AG04450 (cell line): ENCODE measurements around the gene ENC1. TPM values are rescaled to one million over a fixed set of nuclear protein-coding genes. Genes with fewer than 3 reads are reported as not detected.

ENCODE experiments used
- CTCF ChIA-PET: fragments of 300-600, 350-600 bp; formaldehyde crosslinking; extraction: SDS; loops from one replicate; lab custom pipeline; 2022; ENCODE audit warnings: antibody characterized with exemption, inconsistent platforms; lab: Charles Lee
- POLR2A ChIA-PET: fragments of 350-600 bp; formaldehyde crosslinking; extraction: SDS; loops from one replicate; lab custom pipeline; 2021; ENCODE audit warnings: antibody characterized with exemption, inconsistent platforms; lab: Yijun Ruan, JAX
- DNase-seq: peaks from one replicate; pipeline ENCODE4 v3.0.0-alpha.2; 2011; ENCODE audit warnings: low read depth, low spot score
- H3K27ac ChIP-seq: one replicate; pipeline ENCODE4 v1.5.1; 2012; ENCODE audit warnings: low read depth, low read length, control low read depth
- H3K27me3 ChIP-seq: one replicate; pipeline ENCODE4 v1.6.0; 2012; ENCODE audit warnings: low read length; ENCODE audit not compliant: control insufficient read depth, insufficient read depth
- H3K4me3 ChIP-seq: 2 replicates; pipeline ENCODE4 v1.5.1; 2011; ENCODE audit warnings: mild to moderate bottlenecking, low read depth, low read length, control low read depth
- H3K9me3 ChIP-seq: 2 replicates; pipeline ENCODE4 v1.5.1; 2012; ENCODE audit warnings: low read length; ENCODE audit not compliant: control insufficient read depth, insufficient read depth
- polyA plus RNA-seq: library from polyadenylated mRNA; depleted of rRNA; stranded (reverse); fragments of >200 nt; gene quantifications from 2 replicates; pipeline ENCODE4 v1.2.3, GENCODE V29; 2011
- TF ChIP-seq, protein P1 (sequence below): IDR thresholded peaks from 2 replicates; pipeline ENCODE4 v1.5.1; 2011; ENCODE audit warnings: low read depth, low read length, control low read depth, inconsistent platforms

The ENC1 gene
- polyA plus RNA-seq, 1 experiment: 19.3 TPM

DNA sequence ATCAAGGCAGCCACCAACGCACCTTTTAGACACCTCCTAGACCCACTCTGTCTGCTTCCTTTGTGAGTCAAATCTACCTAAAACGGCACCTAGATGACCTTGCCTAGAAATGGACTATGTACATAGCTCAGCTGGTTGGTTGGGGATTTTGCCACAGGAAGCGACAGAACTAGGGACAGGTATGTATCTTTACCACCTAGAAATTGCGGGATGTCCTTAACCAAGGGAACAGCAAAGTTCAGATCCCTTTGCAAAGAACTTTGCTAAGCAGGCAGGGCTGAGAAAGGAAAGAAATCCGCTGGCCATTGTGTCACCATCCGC is 2.0 kb upstream of the ENC1 start:
- ChIA-PET CTCF (interaction anchor here (0.9 to 6.9 kb wide), 11 partner anchors 332 to 740 kb away, joined by 3 to 76 read pairs (median 3); no protein-coding TSS in a partner anchor), POLR2A (interaction anchor here (0.9 kb wide), 1 partner anchor 12 kb away, joined by 5 read pairs; no protein-coding TSS in a partner anchor)
- H3K4me3 ChIP-seq: no peak overlapping the region
- no peaks in the 10 kb centered on the region; the same call in 1 of the 2 replicates for H3K9me3 ChIP-seq
- no peaks in the 10 kb centered on the region for H3K27me3 ChIP-seq
- no peak overlapping the region for H3K27ac ChIP-seq
- TF ChIP-seq, protein P1, sequence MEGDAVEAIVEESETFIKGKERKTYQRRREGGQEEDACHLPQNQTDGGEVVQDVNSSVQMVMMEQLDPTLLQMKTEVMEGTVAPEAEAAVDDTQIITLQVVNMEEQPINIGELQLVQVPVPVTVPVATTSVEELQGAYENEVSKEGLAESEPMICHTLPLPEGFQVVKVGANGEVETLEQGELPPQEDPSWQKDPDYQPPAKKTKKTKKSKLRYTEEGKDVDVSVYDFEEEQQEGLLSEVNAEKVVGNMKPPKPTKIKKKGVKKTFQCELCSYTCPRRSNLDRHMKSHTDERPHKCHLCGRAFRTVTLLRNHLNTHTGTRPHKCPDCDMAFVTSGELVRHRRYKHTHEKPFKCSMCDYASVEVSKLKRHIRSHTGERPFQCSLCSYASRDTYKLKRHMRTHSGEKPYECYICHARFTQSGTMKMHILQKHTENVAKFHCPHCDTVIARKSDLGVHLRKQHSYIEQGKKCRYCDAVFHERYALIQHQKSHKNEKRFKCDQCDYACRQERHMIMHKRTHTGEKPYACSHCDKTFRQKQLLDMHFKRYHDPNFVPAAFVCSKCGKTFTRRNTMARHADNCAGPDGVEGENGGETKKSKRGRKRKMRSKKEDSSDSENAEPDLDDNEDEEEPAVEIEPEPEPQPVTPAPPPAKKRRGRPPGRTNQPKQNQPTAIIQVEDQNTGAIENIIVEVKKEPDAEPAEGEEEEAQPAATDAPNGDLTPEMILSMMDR: no peak
- DNase-seq: no peak

DNA sequence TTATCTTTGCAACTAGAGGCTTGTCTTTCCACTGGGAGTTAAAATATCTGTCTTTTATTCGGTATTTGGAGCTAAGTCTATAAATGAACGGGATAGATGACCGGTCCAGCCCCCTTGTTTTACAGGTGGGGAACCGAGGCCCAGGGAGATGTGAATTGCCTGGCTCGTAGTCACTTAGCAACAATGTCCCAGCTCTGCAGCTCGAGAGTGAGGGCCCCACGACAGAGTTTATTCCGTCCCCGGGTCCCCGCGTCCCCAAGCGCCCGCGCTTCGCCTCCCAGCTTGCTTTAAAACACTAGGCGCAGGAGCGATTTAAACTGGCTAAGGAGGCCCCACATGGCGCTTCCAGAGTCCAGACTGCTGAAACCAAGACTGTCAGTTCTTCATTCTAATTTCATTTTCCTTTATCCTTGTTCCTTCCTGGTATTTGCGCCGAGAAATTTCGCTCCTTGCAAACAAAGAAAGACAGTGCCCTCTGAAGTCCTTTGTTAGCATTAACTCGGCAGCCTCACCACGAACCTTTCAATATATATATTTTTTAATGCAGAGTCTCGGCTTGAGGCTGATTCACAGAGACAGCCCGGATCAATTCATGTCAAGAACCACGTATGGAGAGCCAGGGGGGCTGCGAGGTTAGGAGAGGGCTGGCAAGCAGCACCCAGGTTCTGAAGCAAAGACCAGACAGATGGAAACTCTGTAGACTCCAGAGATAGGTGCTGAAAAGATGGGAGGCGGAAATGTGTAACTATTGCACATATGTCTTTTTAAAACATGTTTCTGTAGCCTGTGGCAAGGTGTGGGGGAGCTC is 1.4 kb upstream of the ENC1 start:
- no peaks in the 10 kb centered on the region for H3K27me3 ChIP-seq
- peak; percentile 62 for DNase-seq
- CTCF ChIA-PET: interaction anchor here (0.6 to 6.9 kb wide), 19 partner anchors 47 to 739 kb away, joined by 3 to 76 read pairs (median 3); no protein-coding TSS in a partner anchor
- no peaks in the 10 kb centered on the region; the same call in 1 of the 2 replicates for H3K9me3 ChIP-seq
- POLR2A ChIA-PET: interaction anchor here (0.9 kb wide), 1 partner anchor 11 kb away, joined by 5 read pairs; no protein-coding TSS in a partner anchor
- H3K27ac ChIP-seq: peak overlapping the region; percentile 11
- TF ChIP-seq, protein P1: peak; percentile 73
- H3K4me3 ChIP-seq: peak overlapping the region; percentile 93

GRCh38 chr5:74640954-74641734 is 616 bp upstream of the ENC1 start:
- TF ChIP-seq, protein P1: no peak
- ChIA-PET CTCF (interaction anchor here (0.6 to 6.9 kb wide), 28 partner anchors 8 to 738 kb away, joined by 3 to 76 read pairs (median 3); no protein-coding TSS in a partner anchor), POLR2A (interaction anchor here (0.7 to 1.7 kb wide), 12 partner anchors 8 to 735 kb away, joined by 3 to 9 read pairs (median 4); no protein-coding TSS in a partner anchor)
- DNase-seq: no peak
- Histone ChIP-seq H3K27ac (peak overlapping the region; percentile 69), H3K9me3 (no peaks in the 10 kb centered on the region; the same call in 1 of the 2 replicates), H3K27me3 (no peaks in the 10 kb centered on the region), H3K4me3 (peak overlapping the region; percentile 93)

- H3K27ac ChIP-seq: peak overlapping the region; percentile 75
- peaks cover 4% of the 10 kb centered on the region; the same call in 1 of the 2 replicates for H3K9me3 ChIP-seq
- H3K4me3 ChIP-seq: peak overlapping the region; percentile 93
- ChIA-PET CTCF (interaction anchor here (0.6 to 6.9 kb wide), 23 partner anchors 9 to 1015 kb away, joined by 3 to 76 read pairs (median 3); no protein-coding TSS in a partner anchor), POLR2A (interaction anchor here (0.7 to 1.7 kb wide), 9 partner anchors 9 to 701 kb away, joined by 3 to 9 read pairs (median 4); no protein-coding TSS in a partner anchor)
- no peak for DNase-seq
- TF ChIP-seq, protein P1: peak; percentile 33; the same call in 1 of the 2 replicates
- H3K27me3 ChIP-seq: no peaks in the 10 kb centered on the region
Measured at GRCh38 chr5:74639807-74640449, 600 bp downstream of the ENC1 start.
